Peyer's patch (tissue), 4 donors: Measurements from ENCODE around the gene ANTXR1. TPM values are rescaled to one million over a fixed set of nuclear protein-coding genes. Genes with fewer than 3 reads are reported as not detected.

Experiments used
- DNase-seq, 3 donors: peaks; one replicate each; pipeline ENCODE4 v3.0.0-alpha.2; 2017 to 2019
- H3K27ac ChIP-seq, 4 donors: fragments of 200-600 bp; sonication (generic); one replicate each; pipeline ENCODE4 v1.5.1; 2016 to 2019
- H3K27me3 ChIP-seq, 2 donors: fragments of 200-600 bp; sonication (generic); one replicate each; pipeline ENCODE4 v1.5.1; 2019
- H3K36me3 ChIP-seq, 3 donors: fragments of 200-600 bp; sonication (generic); one replicate each; pipeline ENCODE4 v1.5.1; 2016 to 2019
- H3K4me1 ChIP-seq, 4 donors: fragments of 200-600 bp; sonication (generic); one replicate each; pipeline ENCODE4 v1.5.1; 2016 to 2019
- H3K4me3 ChIP-seq, 4 donors: fragments of 200-600 bp; sonication (generic); 1 replicate in 3 of 4; 2 replicates in 1 of 4; pipeline ENCODE4 v1.5.1; 2016 to 2019; ENCODE audit warnings: mild to moderate bottlenecking in 1 of 4
- H3K9me3 ChIP-seq, 4 donors: fragments of 200-600 bp; sonication (generic); one replicate each; pipeline ENCODE4 v1.5.1; 2016 to 2019; ENCODE audit warnings: mild to moderate bottlenecking in 1 of 4
- POLR2A ChIP-seq, 2 donors: fragments of 450-650 bp; IDR thresholded peaks; one replicate each; pipeline ENCODE4 v1.5.1; 2017; ENCODE audit warnings: antibody characterized with exemption in 2 of 2, mild to moderate bottlenecking in 2 of 2, moderate library complexity in 2 of 2
- total RNA-seq, 4 donors: library from RNA; depleted of rRNA; stranded (reverse); fragments of >200 nt; gene quantifications; one replicate each; pipeline ENCODE4 v1.1.0, GENCODE V29; 2016
- TF ChIP-seq, protein P1 (sequence below), 6 experiments: fragments of 450-650 bp in 4 of 6; fragments of 200-600 bp in 2 of 6; sonication (generic) in 1 of 6; IDR thresholded peaks; one replicate each; pipeline ENCODE4 v1.5.1; 2017 to 2019; ENCODE audit warnings: antibody characterized with exemption in 6 of 6, mild to moderate bottlenecking in 3 of 6, moderate library complexity in 1 of 6

Gene ANTXR1
- total RNA-seq, 4 donors from 2014 or later, result 5.4 to 39.6 (median 25.0) TPM

DNA sequence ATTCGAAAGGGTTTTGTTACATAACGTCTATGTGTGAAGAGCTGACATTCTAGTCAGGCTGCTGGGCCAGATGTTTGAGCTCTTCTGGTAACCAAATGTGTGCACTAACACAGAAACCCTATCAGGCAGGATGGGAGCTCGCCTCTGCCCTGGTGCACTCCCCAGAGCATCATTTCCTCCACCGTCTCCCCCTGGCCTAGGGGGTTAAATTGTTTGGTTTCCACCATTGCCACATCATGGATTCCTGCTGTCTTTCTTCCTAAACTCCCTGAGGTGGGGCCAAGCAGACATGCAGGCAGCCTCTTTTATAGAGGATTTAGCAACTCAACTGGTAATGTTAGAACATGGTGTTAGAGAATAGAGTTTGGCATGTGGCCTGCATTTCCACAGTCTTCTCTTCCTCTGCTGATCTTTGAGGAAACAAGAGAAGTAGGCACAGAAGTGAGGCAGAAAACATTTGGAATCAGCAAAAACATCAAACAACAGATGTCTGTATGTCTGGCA is 87.3 kb downstream of the ANTXR1 start:
- Histone ChIP-seq H3K9me3 (no peaks in the 10 kb centered on the region), H3K27ac (peak overlapping the region in 1 of 4 donors; percentile 28), H3K4me1 (peaks cover 0 to 9% (median 0%) of the 10 kb centered on the region in 4 donors), H3K36me3 (no peaks in the 10 kb centered on the region), H3K27me3 (no peaks in the 10 kb centered on the region), H3K4me3 (no peak overlapping the region)
- DNase-seq, result no peak
- TF ChIP-seq, protein P1, sequence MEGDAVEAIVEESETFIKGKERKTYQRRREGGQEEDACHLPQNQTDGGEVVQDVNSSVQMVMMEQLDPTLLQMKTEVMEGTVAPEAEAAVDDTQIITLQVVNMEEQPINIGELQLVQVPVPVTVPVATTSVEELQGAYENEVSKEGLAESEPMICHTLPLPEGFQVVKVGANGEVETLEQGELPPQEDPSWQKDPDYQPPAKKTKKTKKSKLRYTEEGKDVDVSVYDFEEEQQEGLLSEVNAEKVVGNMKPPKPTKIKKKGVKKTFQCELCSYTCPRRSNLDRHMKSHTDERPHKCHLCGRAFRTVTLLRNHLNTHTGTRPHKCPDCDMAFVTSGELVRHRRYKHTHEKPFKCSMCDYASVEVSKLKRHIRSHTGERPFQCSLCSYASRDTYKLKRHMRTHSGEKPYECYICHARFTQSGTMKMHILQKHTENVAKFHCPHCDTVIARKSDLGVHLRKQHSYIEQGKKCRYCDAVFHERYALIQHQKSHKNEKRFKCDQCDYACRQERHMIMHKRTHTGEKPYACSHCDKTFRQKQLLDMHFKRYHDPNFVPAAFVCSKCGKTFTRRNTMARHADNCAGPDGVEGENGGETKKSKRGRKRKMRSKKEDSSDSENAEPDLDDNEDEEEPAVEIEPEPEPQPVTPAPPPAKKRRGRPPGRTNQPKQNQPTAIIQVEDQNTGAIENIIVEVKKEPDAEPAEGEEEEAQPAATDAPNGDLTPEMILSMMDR (IDR thresholded peaks at IDR 0.05), result no peak

DNA sequence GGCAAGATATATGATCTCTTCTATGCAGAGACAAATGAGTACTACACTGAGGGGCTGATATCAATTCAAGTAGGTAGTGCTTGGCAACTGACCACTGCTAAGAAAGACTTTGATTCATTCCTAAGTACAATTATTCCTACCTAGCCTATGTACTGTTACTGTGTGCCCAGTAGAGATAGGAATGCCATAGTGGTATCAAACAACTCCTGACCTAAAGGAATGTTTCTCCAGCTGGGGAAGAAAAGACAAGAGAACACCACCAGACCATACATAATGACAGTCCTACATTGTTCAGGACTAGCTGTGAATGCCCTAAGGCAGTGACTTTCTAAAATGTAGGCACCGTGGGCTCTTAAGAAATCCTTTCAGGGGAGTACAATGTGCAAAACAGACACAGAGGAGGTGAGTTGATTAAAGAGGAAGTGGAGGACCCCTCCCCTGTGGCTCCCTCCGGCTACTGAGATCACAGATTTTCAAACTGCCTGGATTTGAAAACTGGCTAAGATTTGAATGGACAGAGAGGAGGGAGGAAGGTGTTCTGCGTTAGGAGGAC is 89.1 kb downstream of the ANTXR1 start:
- DNase-seq, result no peak
- Histone ChIP-seq H3K4me3 (no peak overlapping the region), H3K36me3 (no peaks in the 10 kb centered on the region), H3K4me1 (peaks cover 0 to 5% (median 0%) of the 10 kb centered on the region in 4 donors), H3K9me3 (no peaks in the 10 kb centered on the region), H3K27me3 (no peaks in the 10 kb centered on the region), H3K27ac (no peak overlapping the region)
- TF ChIP-seq, protein P1 (IDR thresholded peaks at IDR 0.05), result no peak
- TF ChIP-seq POLR2A (IDR thresholded peaks at IDR 0.05), result no peak

DNA sequence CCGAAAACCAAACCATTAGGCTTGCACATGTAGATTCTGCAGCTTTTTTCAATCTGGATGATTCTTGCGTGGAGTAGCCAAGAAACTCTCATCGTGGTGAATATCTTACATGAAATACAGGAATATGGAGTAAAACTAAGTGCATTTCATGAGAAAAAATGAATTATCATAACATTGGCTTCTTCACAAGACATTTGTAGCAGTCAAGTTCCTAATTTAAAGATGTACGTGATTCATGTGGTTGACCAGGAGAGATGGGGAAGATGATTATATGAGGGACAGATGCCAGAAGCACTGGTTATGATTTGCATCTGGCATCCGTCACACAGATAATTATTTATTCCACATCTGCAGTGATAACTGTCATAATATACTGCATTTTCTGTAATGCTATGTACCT is 90.4 kb downstream of the ANTXR1 start:
- H3K9me3 ChIP-seq, result no peaks in the 10 kb centered on the region
- DNase-seq, result no peak
- H3K36me3 ChIP-seq, result no peaks in the 10 kb centered on the region
- H3K27ac ChIP-seq, result no peak overlapping the region
- no peaks in the 10 kb centered on the region for H3K4me1 ChIP-seq
- no peak overlapping the region for H3K4me3 ChIP-seq
- TF ChIP-seq, protein P1 (IDR thresholded peaks at IDR 0.05), result no peak
- no peak for TF ChIP-seq POLR2A (IDR thresholded peaks at IDR 0.05)
- H3K27me3 ChIP-seq, result no peaks in the 10 kb centered on the region

DNA sequence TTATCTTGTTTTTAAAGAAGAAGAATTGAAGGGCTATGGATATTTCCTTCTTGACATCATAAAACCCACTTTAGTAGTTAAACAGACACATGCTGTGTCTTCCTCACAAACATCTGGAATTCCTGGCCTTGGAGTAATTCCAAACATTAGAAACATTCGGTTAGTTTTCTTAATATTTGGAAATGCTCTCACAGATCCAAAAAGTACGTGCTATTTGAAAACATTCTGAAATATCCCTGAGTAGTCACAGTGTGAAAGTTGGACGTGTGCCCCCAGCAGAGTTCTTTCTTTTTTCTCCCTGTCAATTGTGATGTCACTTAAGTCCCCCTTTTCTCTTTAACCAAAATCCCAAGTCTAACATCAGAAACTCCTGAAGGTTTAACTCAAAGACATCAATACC is 91.3 kb downstream of the ANTXR1 start:
- no peaks in the 10 kb centered on the region for H3K36me3 ChIP-seq
- H3K9me3 ChIP-seq, result no peaks in the 10 kb centered on the region
- no peaks in the 10 kb centered on the region for H3K4me1 ChIP-seq
- TF ChIP-seq, protein P1 (IDR thresholded peaks at IDR 0.05), result no peak
- no peak for TF ChIP-seq POLR2A (IDR thresholded peaks at IDR 0.05)
- DNase-seq, result peak in 1 of 3 donors; percentile 55
- no peak overlapping the region for H3K4me3 ChIP-seq
- H3K27me3 ChIP-seq, result no peaks in the 10 kb centered on the region
- H3K27ac ChIP-seq, result no peak overlapping the region

DNA sequence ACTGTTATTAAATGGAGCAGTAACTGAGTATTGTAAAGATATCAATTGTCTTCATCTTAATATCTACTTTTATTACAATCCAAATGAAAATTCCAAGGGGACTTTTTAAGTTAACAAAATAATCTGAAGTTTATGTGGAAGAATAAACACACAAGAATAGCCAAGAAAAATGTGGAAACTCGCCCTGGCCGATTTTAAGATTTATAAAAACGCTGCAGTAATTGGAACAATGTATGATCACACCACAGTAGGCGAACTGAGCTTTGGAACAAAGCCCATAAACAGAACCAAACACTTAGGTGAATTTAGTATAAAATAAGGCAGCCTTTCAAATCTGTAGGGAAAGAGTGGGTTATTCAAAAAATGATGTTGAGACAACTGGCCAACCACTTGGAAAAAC is 96.3 kb downstream of the ANTXR1 start:
- H3K4me3 ChIP-seq, result no peak overlapping the region
- H3K9me3 ChIP-seq, result no peaks in the 10 kb centered on the region
- no peaks in the 10 kb centered on the region for H3K36me3 ChIP-seq
- DNase-seq, result no peak
- TF ChIP-seq, protein P1 (IDR thresholded peaks at IDR 0.05), result no peak
- no peak for TF ChIP-seq POLR2A (IDR thresholded peaks at IDR 0.05)
- no peaks in the 10 kb centered on the region for H3K27me3 ChIP-seq
- no peaks in the 10 kb centered on the region for H3K4me1 ChIP-seq
- H3K27ac ChIP-seq, result no peak overlapping the region

DNA sequence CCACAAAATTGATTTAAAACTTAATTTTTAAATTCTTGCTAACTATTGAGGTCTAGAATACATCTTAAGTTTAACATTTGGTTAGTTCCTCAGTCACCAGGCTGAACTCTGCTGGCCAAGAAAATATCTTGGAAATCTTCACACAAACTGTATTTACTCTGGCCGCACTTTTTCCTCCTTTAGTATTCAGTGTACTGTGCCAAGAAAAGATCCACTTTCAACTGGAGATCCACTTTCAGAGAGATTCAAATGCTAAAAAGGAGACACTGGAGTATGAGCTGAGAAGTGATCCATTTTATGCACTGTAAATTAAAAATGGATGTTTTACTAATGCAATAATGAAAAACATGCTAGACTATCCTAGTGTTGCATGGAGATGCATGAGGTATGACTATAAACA is 98.1 kb downstream of the ANTXR1 start:
- H3K36me3 ChIP-seq, result no peaks in the 10 kb centered on the region
- H3K27me3 ChIP-seq, result no peaks in the 10 kb centered on the region
- no peak overlapping the region for H3K4me3 ChIP-seq
- no peak for DNase-seq
- no peak overlapping the region for H3K27ac ChIP-seq
- no peaks in the 10 kb centered on the region for H3K4me1 ChIP-seq
- no peaks in the 10 kb centered on the region for H3K9me3 ChIP-seq
- TF ChIP-seq POLR2A (IDR thresholded peaks at IDR 0.05), result no peak
- TF ChIP-seq, protein P1 (IDR thresholded peaks at IDR 0.05), result no peak
